Measurements from ENCODE around the gene FBXO10.
"Not testable (repeated sequence)": the region's sequence is repeated elsewhere in the genome, so short reads cannot be mapped to it uniquely, and the experiment has no call there.

Gene FBXO10

GRCh38 chr9:37515620-37516258, 60.4 kb downstream of the FBXO10 start:
- DNase-seq (ENCODE audit: low read depth in 2 of 2, low spot score in 1 of 2), result no peak

GRCh38 chr9:37514999-37515398, 61.2 kb downstream of the FBXO10 start:
- no peak for DNase-seq (ENCODE audit: low read depth in 2 of 2, low spot score in 1 of 2)

GRCh38 chr9:37514415-37514814, 61.8 kb downstream of the FBXO10 start:
- DNase-seq (ENCODE audit: low read depth in 2 of 2, low spot score in 1 of 2), result not testable (repeated sequence)

- DNase-seq (ENCODE audit: low read depth in 2 of 2, low spot score in 1 of 2), result peak in 1 of 2 donors; percentile 12
These were observed 63.7 kb downstream of the FBXO10 start for GRCh38 chr9:37512437-37512836.

GRCh38 chr9:37511016-37512010, 64.9 kb downstream of the FBXO10 start:
- DNase-seq (ENCODE audit: low read depth in 2 of 2, low spot score in 1 of 2), result no peak

GRCh38 chr9:37510053-37510452, 66.1 kb downstream of the FBXO10 start:
- not testable (repeated sequence) for DNase-seq (ENCODE audit: low read depth in 2 of 2, low spot score in 1 of 2)

GRCh38 chr9:37509536-37509935, 66.6 kb downstream of the FBXO10 start:
- no peak for DNase-seq (ENCODE audit: low read depth in 2 of 2, low spot score in 1 of 2)

GRCh38 chr9:37508834-37509206, 67.4 kb downstream of the FBXO10 start:
- no peak for DNase-seq (ENCODE audit: low read depth in 2 of 2, low spot score in 1 of 2)

GRCh38 chr9:37508135-37508833, 67.9 kb downstream of the FBXO10 start:
- no peak for DNase-seq (ENCODE audit: low read depth in 2 of 2, low spot score in 1 of 2)

GRCh38 chr9:37507566-37508134, 68.5 kb downstream of the FBXO10 start:
- no peak for DNase-seq (ENCODE audit: low read depth in 2 of 2, low spot score in 1 of 2)

- no peak for DNase-seq (ENCODE audit: low read depth in 2 of 2, low spot score in 1 of 2)
These were observed 71.6 kb downstream of the FBXO10 start for GRCh38 chr9:37504605-37505004.

GRCh38 chr9:37503736-37504135, 72.4 kb downstream of the FBXO10 start:
- peak in 1 of 2 donors; percentile 27 for DNase-seq (ENCODE audit: low read depth in 2 of 2, low spot score in 1 of 2)

- DNase-seq (ENCODE audit: low read depth in 2 of 2, low spot score in 1 of 2), result no peak
These were observed 74.1 kb downstream of the FBXO10 start for GRCh38 chr9:37501957-37502596.

GRCh38 chr9:37499297-37499696, 76.9 kb downstream of the FBXO10 start:
- no peak for DNase-seq (ENCODE audit: low read depth in 2 of 2, low spot score in 1 of 2)

GRCh38 chr9:37498457-37498856, 77.7 kb downstream of the FBXO10 start:
- no peak for DNase-seq (ENCODE audit: low read depth in 2 of 2, low spot score in 1 of 2)

GRCh38 chr9:37497320-37497719, 78.9 kb downstream of the FBXO10 start:
- no peak for DNase-seq (ENCODE audit: low read depth in 2 of 2, low spot score in 1 of 2)

GRCh38 chr9:37496020-37496419, 80.2 kb downstream of the FBXO10 start:
- DNase-seq (ENCODE audit: low read depth in 2 of 2, low spot score in 1 of 2), result no peak

- no peak for DNase-seq (ENCODE audit: low read depth in 2 of 2, low spot score in 1 of 2)
These were observed 80.6 kb downstream of the FBXO10 start for GRCh38 chr9:37495571-37495970.

- no peak for DNase-seq (ENCODE audit: low read depth in 2 of 2, low spot score in 1 of 2)
These were observed 84.2 kb downstream of the FBXO10 start for GRCh38 chr9:37491939-37492338.

- DNase-seq (ENCODE audit: low read depth in 2 of 2, low spot score in 1 of 2), result no peak
These were observed 89.3 kb downstream of the FBXO10 start for GRCh38 chr9:37486616-37487548.

Data from stimulated activated CD8-positive, alpha-beta memory T cell treated with anti-CD3 and anti-CD28 coated beads, Interleukin-4, amount 100 ng/mL, for 4 hours (primary cell).